ENCODE measurements around the gene FNDC1.

The FNDC1 gene

DNA sequence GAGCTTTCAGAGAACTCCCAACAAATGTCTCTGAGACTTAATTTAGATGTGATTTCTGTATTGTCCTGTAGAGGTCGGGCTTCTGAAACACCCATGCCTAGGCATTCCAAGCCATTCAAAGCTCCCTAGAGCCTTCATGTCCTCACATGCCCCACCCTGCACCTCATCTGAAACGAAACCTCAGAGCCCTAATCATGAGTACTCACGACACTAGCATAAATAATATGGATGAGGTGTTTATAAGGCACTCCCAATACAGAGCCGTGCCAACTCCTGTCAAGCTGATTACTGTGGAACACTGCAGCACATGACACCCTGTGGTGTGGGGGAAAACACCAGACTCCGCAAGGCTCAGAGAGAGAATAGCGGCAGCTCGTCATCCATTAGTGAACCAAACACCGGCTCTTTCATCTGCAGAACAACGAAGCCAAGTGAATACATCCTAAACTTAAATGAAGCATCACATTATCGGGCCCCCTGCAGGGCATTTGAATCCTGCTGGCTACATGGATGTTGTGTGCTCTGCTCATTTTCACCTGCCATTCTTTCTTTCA is 83.8 kb downstream of the FNDC1 start:
- TF ChIP-seq CTCF (IDR thresholded peaks at IDR 0.05; ENCODE audit: borderline replicate concordance, control extremely low read depth, extremely low read depth, insufficient read depth, missing control alignments) = peak; percentile 34
- in situ Hi-C loops (cut with MboI; ENCODE audit: low sequenced_read_pairs, unreplicated experiment) = no loop called here
- peak; percentile 62 for DNase-seq (ENCODE audit: low spot score)

GRCh38 chr6:159254186-159254585 is 85.0 kb downstream of the FNDC1 start:
- TF ChIP-seq CTCF (IDR thresholded peaks at IDR 0.05; ENCODE audit: borderline replicate concordance, control extremely low read depth, extremely low read depth, insufficient read depth, missing control alignments) = no peak
- in situ Hi-C loops (cut with MboI; ENCODE audit: low sequenced_read_pairs, unreplicated experiment) = no loop called here
- no peak for DNase-seq (ENCODE audit: low spot score)

DNA sequence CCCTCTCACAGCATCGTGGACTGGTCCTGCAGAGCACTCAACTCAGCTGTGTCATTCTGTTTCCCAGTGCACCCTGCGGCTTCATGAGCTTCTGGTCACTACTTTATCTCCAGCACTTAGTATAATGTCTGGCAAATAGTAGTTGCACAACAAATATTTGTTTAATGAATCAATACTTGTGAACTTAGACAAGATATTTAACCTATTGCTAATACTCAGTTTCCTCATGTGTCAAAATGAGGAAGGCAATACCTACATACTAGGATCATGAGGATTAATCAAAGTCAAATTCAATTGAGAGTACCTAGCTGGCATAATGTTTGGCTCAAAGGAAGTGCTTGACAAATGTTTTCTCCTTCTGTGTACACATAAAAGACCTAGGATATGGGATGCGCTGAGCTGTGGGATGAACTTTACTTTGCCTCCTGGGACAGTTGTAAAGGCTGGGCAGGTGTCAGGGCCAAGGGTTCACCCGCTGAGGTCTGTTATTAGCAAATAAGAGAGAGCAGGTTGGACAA is 86.3 kb downstream of the FNDC1 start:
- DNase-seq (ENCODE audit: low spot score) = no peak
- no peak for TF ChIP-seq CTCF (IDR thresholded peaks at IDR 0.05; ENCODE audit: borderline replicate concordance, control extremely low read depth, extremely low read depth, insufficient read depth, missing control alignments)
- in situ Hi-C loops (cut with MboI; ENCODE audit: low sequenced_read_pairs, unreplicated experiment) = no loop called here

- TF ChIP-seq CTCF (IDR thresholded peaks at IDR 0.05; ENCODE audit: borderline replicate concordance, control extremely low read depth, extremely low read depth, insufficient read depth, missing control alignments) = no peak
- in situ Hi-C loops (cut with MboI; ENCODE audit: low sequenced_read_pairs, unreplicated experiment) = no loop called here
- DNase-seq (ENCODE audit: low spot score) = no peak
These were observed 86.9 kb downstream of the FNDC1 start for GRCh38 chr6:159256128-159256527.

GRCh38 chr6:159257846-159258245 is 88.6 kb downstream of the FNDC1 start:
- no peak for DNase-seq (ENCODE audit: low spot score)
- in situ Hi-C loops (cut with MboI; ENCODE audit: low sequenced_read_pairs, unreplicated experiment) = no loop called here
- no peak for TF ChIP-seq CTCF (IDR thresholded peaks at IDR 0.05; ENCODE audit: borderline replicate concordance, control extremely low read depth, extremely low read depth, insufficient read depth, missing control alignments)

DNA sequence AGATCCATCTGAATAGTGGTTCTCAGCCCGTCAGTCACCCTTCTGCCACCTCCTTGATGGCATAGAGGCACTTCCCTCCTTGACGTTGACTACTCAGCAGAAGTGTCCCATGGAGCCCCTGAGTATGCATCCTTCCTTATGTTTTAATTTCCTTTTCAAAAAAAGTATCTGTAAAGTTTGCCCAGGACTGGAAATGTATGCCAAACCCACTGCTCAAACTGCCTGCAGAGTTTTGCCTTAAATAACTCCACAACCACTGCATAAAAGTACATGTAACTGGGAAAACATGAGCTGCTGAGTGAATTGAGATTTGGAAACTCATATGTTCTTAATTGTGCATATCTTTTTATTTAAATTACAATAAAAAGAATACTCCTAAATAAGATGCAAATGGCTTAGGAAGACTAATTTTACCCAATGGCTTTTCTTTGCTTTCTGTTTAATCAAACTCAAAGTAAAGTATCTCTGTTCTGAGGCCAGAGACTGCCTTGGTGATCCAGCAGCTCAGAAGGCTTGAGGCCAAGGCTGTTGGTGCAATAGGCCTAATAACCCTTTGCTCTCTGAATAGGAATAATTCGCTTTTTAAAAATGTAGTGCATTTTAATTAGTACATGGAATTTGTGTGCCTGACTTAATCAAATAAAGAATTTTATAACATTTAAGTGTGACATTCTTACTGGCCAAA is 90.4 kb downstream of the FNDC1 start:
- in situ Hi-C loops (cut with MboI; ENCODE audit: low sequenced_read_pairs, unreplicated experiment) = no loop called here
- no peak for DNase-seq (ENCODE audit: low spot score)
- no peak for TF ChIP-seq CTCF (IDR thresholded peaks at IDR 0.05; ENCODE audit: borderline replicate concordance, control extremely low read depth, extremely low read depth, insufficient read depth, missing control alignments)

Data from GM13976 (cell line).